ENCODE measurements around the gene CHTOP. TPM values are rescaled to one million over a fixed set of nuclear protein-coding genes. Genes with fewer than 3 reads are reported as not detected.
"Not testable (repeated sequence)": the region's sequence is repeated elsewhere in the genome, so short reads cannot be mapped to it uniquely, and the experiment has no call there.

Gene CHTOP
- total RNA-seq, 2 experiments from 2014 or later = 97.1 to 102 TPM

DNA sequence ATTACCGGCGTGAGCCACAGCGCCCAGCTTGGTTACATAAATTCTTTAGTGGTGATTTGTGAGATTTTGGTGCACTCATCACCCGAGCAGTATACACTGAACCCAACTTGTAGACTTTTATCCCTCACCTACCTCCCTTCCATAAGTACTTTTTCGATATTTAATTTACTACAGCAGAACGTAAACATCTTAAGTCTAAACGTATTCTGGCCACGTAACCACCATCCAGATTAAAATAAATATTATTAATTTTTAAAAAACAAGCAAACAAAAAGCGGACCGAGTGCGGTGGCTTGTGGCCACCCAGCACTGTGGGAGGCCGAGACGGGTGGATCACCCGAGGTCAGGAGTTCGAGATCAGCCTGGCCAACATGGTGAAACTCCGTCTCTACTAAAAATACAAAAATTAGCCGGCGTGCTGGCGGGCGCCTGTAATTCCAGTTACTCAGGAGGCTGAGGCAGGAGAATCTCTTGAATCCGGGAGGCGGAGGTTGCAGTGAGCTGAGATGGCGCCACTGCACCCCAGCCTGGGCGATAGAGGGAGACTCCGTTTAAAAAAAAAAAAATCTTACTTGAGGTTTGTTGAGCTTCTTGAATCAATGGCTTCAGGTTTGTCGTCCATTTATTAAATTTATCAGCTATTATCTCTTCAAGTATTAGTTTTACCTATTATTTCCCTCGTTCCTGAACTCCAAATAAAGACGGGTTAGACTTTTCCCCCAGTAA lies 37.9 kb downstream of the CHTOP start:
- Histone ChIP-seq H3K4me3 (ENCODE audit: low read length) (peak overlapping the region; percentile 79), H3K27ac (ENCODE audit: low read depth in 1 of 2, low read length in 2 of 2) (peak overlapping the region; percentile 89), H3K36me3 (ENCODE audit: insufficient read depth, low read length) (peaks cover 32% of the 10 kb centered on the region), H3K4me1 (ENCODE audit: insufficient read depth, low read length) (peaks cover 36% of the 10 kb centered on the region)
- H3K27me3 ChIP-seq (ENCODE audit: control insufficient read depth in 1 of 2, insufficient read depth in 2 of 2, low read length in 2 of 2); H3K27ac Mint-ChIP-seq; H3K9me3 ChIP-seq (ENCODE audit: control insufficient read depth in 1 of 2, insufficient read depth in 1 of 2, low read length in 2 of 2); H3K4me3 Mint-ChIP-seq; H3K27me3 Mint-ChIP-seq; H3K9me3 Mint-ChIP-seq: not testable (repeated sequence)
- H3K4me1 Mint-ChIP-seq (ENCODE audit: low read depth) = peaks cover 25% of the 10 kb centered on the region
- ATAC-seq (ENCODE audit: poor library complexity) (peak; percentile 28), DNase-seq (peak in 12 of 14 experiments; percentile 20 to 73 (median 38))
- CTCF ChIA-PET = interaction anchor here (0.5 to 1.5 kb wide), 7 partner anchors 10 to 298 kb away, joined by 3 to 4 read pairs (median 3); partner anchors contain the start of gene INTS3
- intact Hi-C loops (cut with DNase I, micrococcal nuclease) = loop anchor here (1.0 to 10.0 kb wide), 8 partner anchors 13 to 321 kb away; partner anchors contain the start of genes CHTOP (in 2 of the 2), RPS27 (in 2 of the 2), GATAD2B (in 1 of the 2) and INTS3 (in 1 of the 2)
- TF ChIP-seq, protein P1, sequence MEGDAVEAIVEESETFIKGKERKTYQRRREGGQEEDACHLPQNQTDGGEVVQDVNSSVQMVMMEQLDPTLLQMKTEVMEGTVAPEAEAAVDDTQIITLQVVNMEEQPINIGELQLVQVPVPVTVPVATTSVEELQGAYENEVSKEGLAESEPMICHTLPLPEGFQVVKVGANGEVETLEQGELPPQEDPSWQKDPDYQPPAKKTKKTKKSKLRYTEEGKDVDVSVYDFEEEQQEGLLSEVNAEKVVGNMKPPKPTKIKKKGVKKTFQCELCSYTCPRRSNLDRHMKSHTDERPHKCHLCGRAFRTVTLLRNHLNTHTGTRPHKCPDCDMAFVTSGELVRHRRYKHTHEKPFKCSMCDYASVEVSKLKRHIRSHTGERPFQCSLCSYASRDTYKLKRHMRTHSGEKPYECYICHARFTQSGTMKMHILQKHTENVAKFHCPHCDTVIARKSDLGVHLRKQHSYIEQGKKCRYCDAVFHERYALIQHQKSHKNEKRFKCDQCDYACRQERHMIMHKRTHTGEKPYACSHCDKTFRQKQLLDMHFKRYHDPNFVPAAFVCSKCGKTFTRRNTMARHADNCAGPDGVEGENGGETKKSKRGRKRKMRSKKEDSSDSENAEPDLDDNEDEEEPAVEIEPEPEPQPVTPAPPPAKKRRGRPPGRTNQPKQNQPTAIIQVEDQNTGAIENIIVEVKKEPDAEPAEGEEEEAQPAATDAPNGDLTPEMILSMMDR (IDR thresholded peaks at IDR 0.05) = peak; percentile 14
- peaks cover 19% of the 10 kb centered on the region for H3K36me3 Mint-ChIP-seq (ENCODE audit: low read depth)
- POLR2A ChIA-PET = interaction anchor here (0.6 to 2.9 kb wide), 19 partner anchors 10 to 1601 kb away, joined by 3 to 35 read pairs (median 4); partner anchors contain the start of genes CHTOP, INTS3, JTB and RPS27

DNA sequence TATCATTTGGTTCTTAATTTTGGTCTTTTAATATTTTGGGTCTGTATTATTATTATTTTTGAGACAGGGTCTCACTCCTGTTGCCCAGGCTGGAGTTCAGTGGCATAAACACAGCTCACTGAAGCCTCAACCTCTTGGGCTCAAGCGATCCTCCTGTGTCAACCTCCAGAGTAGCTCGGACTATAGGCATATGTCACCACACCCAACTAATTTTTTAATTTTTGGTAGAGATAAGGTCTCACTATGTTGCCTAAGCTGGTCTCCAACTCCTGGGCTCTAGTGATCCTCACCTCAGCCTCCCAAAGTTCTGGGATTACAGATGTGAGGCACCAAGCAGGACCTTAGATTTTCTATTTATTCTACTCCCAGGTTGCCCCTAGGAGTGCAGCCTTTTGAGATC lies 39.6 kb downstream of the CHTOP start:
- H3K36me3 ChIP-seq (ENCODE audit: insufficient read depth, low read length) = peaks cover 14% of the 10 kb centered on the region
- Mint-ChIP-seq H3K9me3 (no peaks in the 10 kb centered on the region), H3K27ac (no peak overlapping the region), H3K4me3 (peak overlapping the region; percentile 47), H3K27me3 (peaks cover 21% of the 10 kb centered on the region), H3K36me3 (ENCODE audit: low read depth) (peaks cover 2% of the 10 kb centered on the region), H3K4me1 (ENCODE audit: low read depth) (peaks cover 26% of the 10 kb centered on the region)
- H3K27me3 ChIP-seq (ENCODE audit: control insufficient read depth in 1 of 2, insufficient read depth in 2 of 2, low read length in 2 of 2) = peaks cover 8 to 11% of the 10 kb centered on the region in 2 experiments
- TF ChIP-seq, protein P1 (IDR thresholded peaks at IDR 0.05) = no peak
- ATAC-seq (ENCODE audit: poor library complexity) = no peak
- H3K4me1 ChIP-seq (ENCODE audit: insufficient read depth, low read length) = peaks cover 44% of the 10 kb centered on the region
- H3K4me3 ChIP-seq (ENCODE audit: low read length) = no peak overlapping the region
- CTCF ChIA-PET = no interaction called here
- no peak for DNase-seq
- POLR2A ChIA-PET = no interaction called here
- H3K27ac ChIP-seq (ENCODE audit: low read depth in 1 of 2, low read length in 2 of 2) = no peak overlapping the region
- no peaks in the 10 kb centered on the region for H3K9me3 ChIP-seq (ENCODE audit: control insufficient read depth in 1 of 2, insufficient read depth in 1 of 2, low read length in 2 of 2)
- intact Hi-C loops (cut with DNase I, micrococcal nuclease) = loop anchor here (2.0 to 10.0 kb wide), 5 partner anchors 55 to 319 kb away; partner anchors contain the start of genes GATAD2B (in 1 of the 2), INTS3 (in 1 of the 2), RPS27 (in 1 of the 2) and S100A6 (in 1 of the 2)

DNA sequence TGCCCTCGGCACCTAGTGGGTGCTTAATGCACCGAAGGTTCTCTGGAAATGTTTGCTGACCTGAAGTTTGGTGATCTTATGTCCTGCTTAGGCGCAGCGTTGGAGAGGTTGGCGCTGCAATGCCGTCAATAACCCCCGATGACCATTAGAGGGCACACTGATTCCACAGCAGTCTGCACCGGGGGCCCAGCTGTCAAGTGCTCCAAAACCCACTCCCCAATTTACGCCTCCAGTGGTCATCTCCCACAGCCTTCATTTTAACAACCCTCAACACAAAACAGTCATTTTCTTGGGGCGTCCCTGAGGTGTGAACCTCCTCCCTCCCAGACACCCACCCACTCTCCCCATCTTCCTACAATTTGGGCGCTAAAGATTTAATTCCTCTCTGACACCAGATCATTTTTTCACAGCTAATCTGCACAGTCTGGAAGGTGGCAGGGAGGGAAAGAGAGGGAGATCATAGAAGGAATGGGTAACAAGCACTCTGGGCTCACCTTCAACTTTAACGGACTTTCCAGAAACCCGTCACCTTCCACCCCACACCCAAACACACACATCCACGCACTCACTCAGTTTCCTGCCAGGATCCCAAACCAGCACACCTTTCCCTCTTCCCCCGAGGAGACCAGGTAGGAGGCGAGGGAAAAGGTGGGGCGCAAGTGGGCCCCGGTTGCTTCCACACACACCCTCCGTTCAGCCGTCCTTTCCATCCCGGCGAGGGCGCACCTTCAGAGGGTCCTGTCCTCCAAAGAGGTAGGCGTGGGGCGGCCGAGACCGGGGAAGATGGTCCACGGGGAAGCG lies 44.1 kb downstream of the CHTOP start:
- no peaks in the 10 kb centered on the region for H3K9me3 ChIP-seq (ENCODE audit: control insufficient read depth in 1 of 2, insufficient read depth in 1 of 2, low read length in 2 of 2)
- ChIA-PET POLR2A (interaction anchor here (1.4 to 2.7 kb wide), 2 partner anchors 44 to 49 kb away, joined by 4 to 12 read pairs; partner anchors contain the start of genes CHTOP and INTS3), CTCF (interaction anchor here (0.6 to 1.4 kb wide), 7 partner anchors 8 to 145 kb away, joined by 3 to 12 read pairs (median 3); no protein-coding TSS in a partner anchor)
- ATAC-seq (ENCODE audit: poor library complexity) (peak; percentile 51), DNase-seq (peak in 13 of 14 experiments; percentile 22 to 74 (median 38))
- H3K4me1 Mint-ChIP-seq (ENCODE audit: low read depth) = peaks cover 20% of the 10 kb centered on the region
- no peaks in the 10 kb centered on the region for H3K36me3 Mint-ChIP-seq (ENCODE audit: low read depth)
- H3K9me3 Mint-ChIP-seq = no peaks in the 10 kb centered on the region
- TF ChIP-seq, protein P1 (IDR thresholded peaks at IDR 0.05) = peak; percentile 73
- peak overlapping the region; percentile 36 for H3K4me3 ChIP-seq (ENCODE audit: low read length)
- peaks cover 30 to 35% of the 10 kb centered on the region in 2 experiments for H3K27me3 ChIP-seq (ENCODE audit: control insufficient read depth in 1 of 2, insufficient read depth in 2 of 2, low read length in 2 of 2)
- no peak overlapping the region for H3K27ac Mint-ChIP-seq
- peak overlapping the region; percentile 71 for H3K4me3 Mint-ChIP-seq
- no peak overlapping the region for H3K27ac ChIP-seq (ENCODE audit: low read depth in 1 of 2, low read length in 2 of 2)
- peaks cover 57% of the 10 kb centered on the region for H3K27me3 Mint-ChIP-seq
- intact Hi-C loops (cut with DNase I, micrococcal nuclease) = loop anchor here (1.0 to 10.0 kb wide), 4 partner anchors 71 to 307 kb away; partner anchors contain the start of gene GATAD2B (in 1 of the 2)
- H3K4me1 ChIP-seq (ENCODE audit: insufficient read depth, low read length) = peaks cover 25% of the 10 kb centered on the region
- H3K36me3 ChIP-seq (ENCODE audit: insufficient read depth, low read length) = no peaks in the 10 kb centered on the region

Data from CD4-positive, alpha-beta T cell (primary cell).